ENCODE data around the gene BBS1. TPM values are rescaled to one million over a fixed set of nuclear protein-coding genes. Genes with fewer than 3 reads are reported as not detected.

Gene BBS1
- total and polyA plus RNA-seq, 2 donors (not counting 3 experiments of a cell fraction or from before 2014, with no cell fraction given) = 29.2 to 32.9 TPM

DNA sequence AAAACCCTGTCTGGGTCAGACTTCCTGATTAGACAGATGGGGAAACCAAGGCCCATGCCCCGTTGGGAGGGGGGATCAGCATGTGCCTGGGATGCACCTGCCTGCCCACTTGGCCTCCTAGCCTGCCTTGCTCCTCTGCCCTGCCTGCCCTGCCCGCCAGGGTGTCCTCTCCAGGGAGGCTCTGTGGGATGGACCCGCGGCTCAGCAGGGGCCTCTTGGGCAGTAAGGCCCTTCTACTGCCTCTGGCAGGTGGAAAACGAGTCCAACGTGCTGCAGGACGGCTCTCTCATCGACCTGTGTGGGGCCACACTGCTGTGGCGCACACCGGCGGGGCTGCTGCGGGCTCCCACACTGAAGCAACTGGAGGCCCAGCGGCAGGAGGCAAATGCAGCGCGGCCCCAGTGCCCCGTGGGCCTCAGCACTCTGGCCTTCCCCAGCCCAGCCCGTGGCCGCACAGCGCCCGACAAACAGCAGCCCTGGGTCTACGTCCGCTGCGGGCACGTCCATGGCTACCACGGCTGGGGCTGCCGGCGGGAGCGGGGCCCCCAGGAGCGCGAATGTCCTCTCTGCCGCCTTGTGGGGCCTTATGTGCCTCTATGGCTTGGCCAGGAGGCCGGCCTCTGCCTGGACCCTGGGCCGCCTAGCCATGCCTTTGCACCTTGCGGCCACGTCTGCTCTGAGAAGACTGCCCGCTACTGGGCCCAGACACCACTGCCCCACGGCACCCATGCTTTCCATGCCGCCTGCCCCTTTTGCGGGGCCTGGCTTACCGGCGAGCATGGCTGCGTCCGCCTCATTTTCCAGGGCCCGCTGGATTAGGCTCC is 34.9 kb upstream of the BBS1 start:
- intact Hi-C loops (cut with micrococcal nuclease) = no loop called here
- Histone ChIP-seq H3K27ac (ENCODE audit: insufficient read depth, low read depth, low read length) (no peak overlapping the region), H4K20me1 (replicated peaks; ENCODE audit: control insufficient read depth, extremely low read depth, insufficient read depth, low read length) (no peaks in the 10 kb centered on the region), H3K4me3 (replicated peaks in 1 of 3; ENCODE audit: insufficient read depth in 1 of 3, low read depth in 1 of 3, low read length in 3 of 3) (no peak overlapping the region), H3K4me2 (ENCODE audit: insufficient read depth, low read length) (no peak overlapping the region), H3K36me3 (ENCODE audit: control insufficient read depth in 2 of 2, extremely low read depth in 1 of 2, insufficient read depth in 2 of 2, low read length in 2 of 2) (no peaks in the 10 kb centered on the region), H3K27me3 (ENCODE audit: control insufficient read depth in 2 of 2, insufficient read depth in 2 of 2, low read length in 2 of 2) (no peaks in the 10 kb centered on the region), H3K79me2 (ENCODE audit: control insufficient read depth, insufficient read depth, low read length) (peaks cover 7% of the 10 kb centered on the region), H3K9me3 (replicated peaks; ENCODE audit: control insufficient read depth, insufficient read depth, low read length) (no peaks in the 10 kb centered on the region), H2AFZ (ENCODE audit: low read depth, low read length) (no peak overlapping the region), H3K4me1 (ENCODE audit: control insufficient read depth, extremely low read depth, insufficient read depth, low read length) (peaks cover 6% of the 10 kb centered on the region), H3K9ac (replicated peaks; ENCODE audit: extremely low read depth, insufficient read depth, low read length) (no peak overlapping the region), H3K9me1 (replicated peaks; ENCODE audit: control insufficient read depth, extremely low read depth, insufficient read depth, low read length) (no peaks in the 10 kb centered on the region)
- BruUV-seq (replicated peaks) = no TSS peak
- ChIA-PET CTCF (no interaction called here), POLR2A (no interaction called here)
- FAIRE-seq (no peak), DNase-seq (ENCODE audit: low read depth, low spot score) (no peak)
- dilution Hi-C loops (cut with MboI; ENCODE audit: extremely low pct_ligation_motif_present, low sequenced_read_pairs) = no loop called here
- TF ChIP-seq GATA2 (IDR thresholded peaks at IDR 0.05; ENCODE audit: insufficient read depth, insufficient read length, low read depth, low read length) = no peak
- no peak for TF ChIP-seq POLR2AphosphoS5 (IDR thresholded peaks at IDR 0.05; ENCODE audit: insufficient read depth, low read depth, low read length)
- no peak for TF ChIP-seq MYC (IDR thresholded peaks at IDR 0.05; ENCODE audit: low read depth, low read length)
- TF ChIP-seq, protein P1, sequence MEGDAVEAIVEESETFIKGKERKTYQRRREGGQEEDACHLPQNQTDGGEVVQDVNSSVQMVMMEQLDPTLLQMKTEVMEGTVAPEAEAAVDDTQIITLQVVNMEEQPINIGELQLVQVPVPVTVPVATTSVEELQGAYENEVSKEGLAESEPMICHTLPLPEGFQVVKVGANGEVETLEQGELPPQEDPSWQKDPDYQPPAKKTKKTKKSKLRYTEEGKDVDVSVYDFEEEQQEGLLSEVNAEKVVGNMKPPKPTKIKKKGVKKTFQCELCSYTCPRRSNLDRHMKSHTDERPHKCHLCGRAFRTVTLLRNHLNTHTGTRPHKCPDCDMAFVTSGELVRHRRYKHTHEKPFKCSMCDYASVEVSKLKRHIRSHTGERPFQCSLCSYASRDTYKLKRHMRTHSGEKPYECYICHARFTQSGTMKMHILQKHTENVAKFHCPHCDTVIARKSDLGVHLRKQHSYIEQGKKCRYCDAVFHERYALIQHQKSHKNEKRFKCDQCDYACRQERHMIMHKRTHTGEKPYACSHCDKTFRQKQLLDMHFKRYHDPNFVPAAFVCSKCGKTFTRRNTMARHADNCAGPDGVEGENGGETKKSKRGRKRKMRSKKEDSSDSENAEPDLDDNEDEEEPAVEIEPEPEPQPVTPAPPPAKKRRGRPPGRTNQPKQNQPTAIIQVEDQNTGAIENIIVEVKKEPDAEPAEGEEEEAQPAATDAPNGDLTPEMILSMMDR (IDR thresholded peaks at IDR 0.05; ENCODE audit: extremely low read depth in 1 of 2, insufficient read depth in 1 of 2, low read depth in 1 of 2, low read length in 2 of 2) = no peak

All from endothelial cell of umbilical vein (primary cell).